Measurements from ENCODE around the gene FABP2. TPM values are rescaled to one million over a fixed set of nuclear protein-coding genes. Genes with fewer than 3 reads are reported as not detected.
"Not testable (repeated sequence)": the region's sequence is repeated elsewhere in the genome, so short reads cannot be mapped to it uniquely, and the experiment has no call there.

Gene FABP2
- total and polyA plus RNA-seq, 4 donors, result 0.79 TPM; not detected in 3

DNA sequence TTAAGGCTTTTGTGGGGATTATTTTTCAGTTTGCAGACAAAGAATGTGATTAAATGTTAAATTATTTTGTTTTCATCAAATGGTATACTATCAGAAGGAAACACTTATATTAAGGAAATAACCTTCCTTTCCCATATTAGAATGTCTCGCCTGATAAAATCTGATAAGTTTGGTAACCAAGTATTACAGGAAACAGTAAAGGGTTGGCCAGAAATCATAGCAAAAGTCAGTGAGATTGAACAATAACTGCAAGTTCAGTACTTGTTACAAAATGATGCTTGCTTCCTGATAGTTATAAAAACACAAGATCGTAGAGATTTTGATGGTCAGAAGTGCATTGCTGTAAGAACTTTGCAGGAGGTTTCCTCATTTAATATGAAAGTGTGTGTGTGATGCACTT is 40.5 kb downstream of the FABP2 start:
- no peak overlapping the region for H3K27ac ChIP-seq (ENCODE audit: low read depth in 1 of 2, low read length in 2 of 2)
- H3K4me1 ChIP-seq (ENCODE audit: control insufficient read depth in 4 of 4, insufficient read depth in 4 of 4, low read length in 3 of 4), result peaks cover 0 to 13% (median 5%) of the 10 kb centered on the region in 4 donors
- TF ChIP-seq SP1 (IDR thresholded peaks at IDR 0.05), result no peak
- no peak for TF ChIP-seq REST (IDR thresholded peaks at IDR 0.05)
- WGBS, result 72% methylated on average over 2 of the region's 2 CpGs
- no peaks in the 10 kb centered on the region for H3K27me3 ChIP-seq (ENCODE audit: control insufficient read depth in 4 of 4, insufficient read depth in 4 of 4, low read length in 3 of 4)
- peaks cover 0 to 3% (median 0%) of the 10 kb centered on the region in 4 donors for H3K36me3 ChIP-seq (ENCODE audit: control insufficient read depth in 4 of 4, insufficient read depth in 3 of 4, low read depth in 1 of 4, low read length in 3 of 4)
- H3K9ac ChIP-seq (ENCODE audit: low read depth in 1 of 2, low read length in 2 of 2), result no peak overlapping the region
- H3K4me3 ChIP-seq (ENCODE audit: low read depth in 1 of 3, low read length in 3 of 3), result no peak overlapping the region
- H3K9me3 ChIP-seq (ENCODE audit: control insufficient read depth in 4 of 4, low read length in 3 of 4), result no peaks in the 10 kb centered on the region
- DNase-seq (ENCODE audit: low spot score), result no peak

DNA sequence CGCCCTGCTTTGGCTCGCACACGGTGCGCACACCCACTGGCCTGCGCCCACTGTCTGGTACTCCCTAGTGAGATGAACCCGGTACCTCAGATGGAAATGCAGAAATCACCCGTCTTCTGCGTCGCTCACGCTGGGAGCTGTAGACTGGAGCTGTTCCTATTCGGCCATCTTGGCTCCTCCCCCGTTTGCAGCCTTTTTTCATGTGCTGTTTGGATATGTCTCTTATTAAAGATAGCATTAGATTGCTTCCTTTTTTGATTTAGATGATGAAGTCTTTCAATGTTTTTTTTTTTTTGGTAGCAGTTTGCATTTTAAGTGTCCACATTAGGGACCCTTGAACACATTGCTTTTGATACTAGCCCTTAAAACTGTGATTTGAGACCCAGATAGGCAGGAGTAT is 42.0 kb downstream of the FABP2 start:
- H3K36me3 ChIP-seq (ENCODE audit: control insufficient read depth in 4 of 4, insufficient read depth in 3 of 4, low read depth in 1 of 4, low read length in 3 of 4); H3K9ac ChIP-seq (ENCODE audit: low read depth in 1 of 2, low read length in 2 of 2); H3K4me1 ChIP-seq (ENCODE audit: control insufficient read depth in 4 of 4, insufficient read depth in 4 of 4, low read length in 3 of 4); DNase-seq (ENCODE audit: low spot score); H3K4me3 ChIP-seq (ENCODE audit: low read depth in 1 of 3, low read length in 3 of 3); H3K9me3 ChIP-seq (ENCODE audit: control insufficient read depth in 4 of 4, low read length in 3 of 4); H3K27me3 ChIP-seq (ENCODE audit: control insufficient read depth in 4 of 4, insufficient read depth in 4 of 4, low read length in 3 of 4); H3K27ac ChIP-seq (ENCODE audit: low read depth in 1 of 2, low read length in 2 of 2): not testable (repeated sequence)
- 96% methylated on average over 12 of the region's 12 CpGs for WGBS

DNA sequence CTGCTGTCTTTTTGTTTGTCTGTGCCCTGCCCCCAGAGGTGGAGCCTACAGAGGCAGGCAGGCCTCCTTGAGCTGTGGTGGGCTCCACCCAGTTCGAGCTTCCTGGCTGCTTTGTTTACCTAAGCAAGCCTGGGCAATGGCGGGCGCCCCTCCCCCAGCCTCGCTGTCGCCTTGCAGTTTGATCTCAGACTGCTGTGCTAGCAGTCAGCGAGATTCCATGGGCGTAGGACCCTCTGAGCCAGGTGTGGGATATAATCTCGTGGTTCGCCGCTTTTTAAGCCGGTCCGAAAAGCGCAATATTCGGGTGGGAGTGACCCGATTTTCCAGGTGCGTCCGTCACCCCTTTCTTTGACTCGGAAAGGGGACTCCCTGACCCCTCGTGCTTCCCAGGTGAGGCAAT is 42.4 kb downstream of the FABP2 start:
- not testable (repeated sequence) for H3K36me3 ChIP-seq (ENCODE audit: control insufficient read depth in 4 of 4, insufficient read depth in 3 of 4, low read depth in 1 of 4, low read length in 3 of 4); H3K4me3 ChIP-seq (ENCODE audit: low read depth in 1 of 3, low read length in 3 of 3); DNase-seq (ENCODE audit: low spot score); H3K9ac ChIP-seq (ENCODE audit: low read depth in 1 of 2, low read length in 2 of 2); H3K9me3 ChIP-seq (ENCODE audit: control insufficient read depth in 4 of 4, low read length in 3 of 4); H3K4me1 ChIP-seq (ENCODE audit: control insufficient read depth in 4 of 4, insufficient read depth in 4 of 4, low read length in 3 of 4); H3K27me3 ChIP-seq (ENCODE audit: control insufficient read depth in 4 of 4, insufficient read depth in 4 of 4, low read length in 3 of 4); H3K27ac ChIP-seq (ENCODE audit: low read depth in 1 of 2, low read length in 2 of 2)
- 90% methylated on average over 19 of the region's 19 CpGs for WGBS

DNA sequence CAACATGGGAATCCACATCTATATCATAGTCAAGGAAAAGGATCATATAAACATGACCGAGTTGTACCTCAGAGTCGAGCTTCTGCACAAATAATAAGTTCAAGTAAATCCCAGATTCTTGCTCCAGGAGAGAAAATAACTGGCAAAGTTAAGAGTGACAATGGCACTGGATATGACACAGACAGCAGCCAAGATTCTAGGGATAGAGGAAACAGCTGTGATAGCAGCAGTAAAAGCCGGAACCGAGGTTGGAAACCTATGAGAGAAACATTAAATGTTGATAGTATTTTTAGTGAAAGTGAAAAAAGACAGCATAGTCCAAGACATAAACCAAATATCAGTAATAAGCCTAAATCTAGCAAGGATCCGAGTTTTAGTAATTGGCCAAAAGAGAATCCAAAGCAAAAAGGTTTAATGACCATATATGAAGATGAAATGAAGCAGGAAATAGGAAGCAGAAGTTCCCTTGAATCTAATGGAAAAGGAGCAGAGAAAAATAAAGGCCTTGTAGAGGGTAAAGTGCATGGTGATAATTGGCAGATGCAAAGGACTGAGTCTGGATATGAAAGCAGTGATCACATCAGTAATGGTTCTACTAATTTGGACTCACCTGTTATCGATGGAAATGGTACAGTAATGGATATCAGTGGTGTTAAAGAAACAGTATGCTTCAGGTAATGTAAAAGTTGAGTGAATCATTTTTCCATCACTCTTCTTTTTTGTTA is 50.4 kb downstream of the FABP2 start:
- no peak overlapping the region for H3K9ac ChIP-seq (ENCODE audit: low read depth in 1 of 2, low read length in 2 of 2)
- H3K4me3 ChIP-seq (ENCODE audit: low read depth in 1 of 3, low read length in 3 of 3), result no peak overlapping the region
- peaks cover 1 to 15% (median 8%) of the 10 kb centered on the region in 4 donors for H3K36me3 ChIP-seq (ENCODE audit: control insufficient read depth in 4 of 4, insufficient read depth in 3 of 4, low read depth in 1 of 4, low read length in 3 of 4)
- H3K9me3 ChIP-seq (ENCODE audit: control insufficient read depth in 4 of 4, low read length in 3 of 4), result no peaks in the 10 kb centered on the region
- DNase-seq (ENCODE audit: low spot score), result no peak
- H3K4me1 ChIP-seq (ENCODE audit: control insufficient read depth in 4 of 4, insufficient read depth in 4 of 4, low read length in 3 of 4), result no peaks in the 10 kb centered on the region
- H3K27me3 ChIP-seq (ENCODE audit: control insufficient read depth in 4 of 4, insufficient read depth in 4 of 4, low read length in 3 of 4), result no peaks in the 10 kb centered on the region
- no peak overlapping the region for H3K27ac ChIP-seq (ENCODE audit: low read depth in 1 of 2, low read length in 2 of 2)
- 85% methylated on average over 6 of the region's 6 CpGs for WGBS
- TF ChIP-seq TAF1 (conservative IDR thresholded peaks at IDR 0.05) (no peak), EGR1 (IDR thresholded peaks at IDR 0.05; ENCODE audit: low read depth in 2 of 2) (no peak), REST (IDR thresholded peaks at IDR 0.05) (no peak), HNF4A (conservative IDR thresholded peaks at IDR 0.05) (no peak), RAD21 (IDR thresholded peaks at IDR 0.05) (no peak), ATF3 (IDR thresholded peaks at IDR 0.05) (no peak), CTCF (IDR thresholded peaks at IDR 0.05; ENCODE audit: low read depth, low read length, missing input control) (no peak), HNF4G (IDR thresholded peaks at IDR 0.05) (no peak), SP1 (IDR thresholded peaks at IDR 0.05) (no peak), YY1 (IDR thresholded peaks at IDR 0.05) (no peak), GABPA (IDR thresholded peaks at IDR 0.05 in 1 of 2, conservative IDR thresholded peaks at IDR 0.05 in 1 of 2) (no peak), NR2F2 (IDR thresholded peaks at IDR 0.05) (no peak), FOXA1 (IDR thresholded peaks at IDR 0.05) (no peak), JUND (IDR thresholded peaks at IDR 0.05) (no peak)

Measured in liver (tissue), 9 donors.